Measurements from ENCODE around the gene SCAANT1. TPM values are rescaled to one million over a fixed set of nuclear protein-coding genes. Genes with fewer than 3 reads are reported as not detected.

The SCAANT1 gene
- polyA plus RNA-seq (2013, experiment 1 of 2; ENCODE audit: insufficient read length): not detected
- not detected for polyA plus RNA-seq (2013, experiment 2 of 2; ENCODE audit: insufficient read length)

DNA sequence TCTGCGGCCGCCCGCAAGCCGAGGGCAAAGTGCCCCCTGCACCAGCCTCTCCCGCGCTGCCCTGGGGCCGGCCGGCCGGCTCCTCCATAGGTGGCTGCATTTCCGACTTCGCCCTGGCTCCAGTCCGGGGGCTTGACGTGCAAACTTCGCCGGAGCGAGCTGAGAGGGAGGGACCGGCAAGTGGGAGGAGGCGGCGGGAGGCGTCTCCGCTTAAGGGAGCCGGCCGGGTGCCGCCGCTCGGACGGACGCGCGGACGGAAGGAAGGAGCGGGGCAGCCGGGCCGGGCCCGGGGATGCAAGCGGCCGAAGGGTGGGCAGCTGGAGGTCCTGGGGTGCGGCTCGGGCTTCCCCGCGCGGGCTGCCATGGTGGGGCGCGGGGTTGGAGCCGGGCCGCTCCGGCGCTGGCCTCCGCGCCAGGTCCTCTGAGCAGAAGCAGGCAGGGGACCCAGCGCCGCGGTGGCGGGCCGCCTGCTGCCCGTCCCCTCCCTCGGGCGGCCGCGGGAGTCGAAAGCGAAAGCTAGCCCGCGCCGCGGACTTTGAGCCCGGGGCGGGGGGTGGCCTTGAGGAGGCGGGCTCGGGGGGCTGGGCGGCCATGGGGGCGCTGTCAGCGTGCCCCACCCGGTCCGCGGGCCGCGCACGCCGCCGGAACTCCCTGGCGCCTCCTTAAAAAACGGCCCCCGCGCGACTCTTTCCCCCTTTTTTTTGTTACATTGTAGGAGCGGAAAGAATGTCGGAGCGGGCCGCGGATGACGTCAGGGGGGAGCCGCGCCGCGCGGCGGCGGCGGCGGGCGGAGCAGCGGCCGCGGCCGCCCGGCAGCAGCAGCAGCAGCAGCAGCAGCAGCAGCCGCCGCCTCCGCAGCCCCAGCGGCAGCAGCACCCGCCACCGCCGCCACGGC is at the start of gene SCAANT1:
Gene SCAANT1 (minus strand): TSS at position 511 of the 895 bp plus-strand sequence.
- peak; percentile 91 for DNase-seq

GRCh38 chr3:63961891-63962290 is 49.7 kb upstream of the SCAANT1 start:
- DNase-seq: no peak

DNA sequence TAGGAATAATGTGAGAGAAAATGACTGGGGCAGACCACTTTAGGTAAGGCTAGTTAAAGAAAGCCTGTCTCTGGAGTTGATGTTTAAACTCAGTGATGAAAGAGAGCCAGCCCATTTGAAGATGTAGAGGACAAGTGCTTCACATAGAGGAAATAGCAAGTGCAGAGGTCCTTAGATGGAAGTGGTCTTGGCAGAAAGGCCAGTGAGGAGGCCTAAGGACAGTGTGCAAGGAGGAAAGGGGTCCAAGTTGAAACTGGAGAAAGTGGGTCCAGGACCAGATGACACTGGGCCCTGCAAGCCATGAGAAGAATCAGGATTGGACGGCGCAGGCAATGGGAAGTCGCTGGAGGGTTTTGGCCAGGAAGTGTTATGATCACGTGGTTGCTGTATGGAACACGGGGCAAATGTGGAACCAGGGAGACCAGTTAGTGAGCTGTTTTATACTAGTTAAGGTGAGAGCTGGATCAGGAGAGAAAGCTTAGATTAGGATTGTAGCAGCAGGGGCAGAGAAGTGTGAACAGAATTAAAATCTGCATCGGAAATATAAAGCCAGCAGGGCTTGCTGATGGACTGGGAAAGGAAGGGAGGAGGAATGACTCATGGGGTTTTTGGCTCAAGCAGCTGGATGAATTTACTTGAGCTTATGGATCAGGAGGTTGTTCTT is 48.0 kb upstream of the SCAANT1 start:
- peak; percentile 71 for DNase-seq

DNA sequence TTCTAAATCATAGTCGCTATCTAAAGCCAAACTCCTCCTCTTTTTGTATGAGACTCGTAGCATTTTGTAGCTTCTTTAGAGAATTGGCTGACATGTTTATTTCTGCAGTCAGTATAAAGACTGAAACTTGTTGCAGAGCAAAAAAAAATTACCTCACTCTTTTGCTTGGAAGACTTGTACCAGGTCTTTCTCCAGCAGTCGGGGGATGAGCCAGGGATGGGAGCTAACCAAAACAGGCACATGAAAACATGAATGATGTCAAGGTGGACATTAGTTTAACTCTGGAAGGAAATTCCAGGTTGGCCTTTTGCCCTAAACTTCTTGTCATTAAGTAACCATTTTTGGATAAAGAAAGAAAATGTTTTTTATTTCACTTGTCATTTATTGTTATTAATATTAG is 47.0 kb upstream of the SCAANT1 start:
- DNase-seq: no peak

DNA sequence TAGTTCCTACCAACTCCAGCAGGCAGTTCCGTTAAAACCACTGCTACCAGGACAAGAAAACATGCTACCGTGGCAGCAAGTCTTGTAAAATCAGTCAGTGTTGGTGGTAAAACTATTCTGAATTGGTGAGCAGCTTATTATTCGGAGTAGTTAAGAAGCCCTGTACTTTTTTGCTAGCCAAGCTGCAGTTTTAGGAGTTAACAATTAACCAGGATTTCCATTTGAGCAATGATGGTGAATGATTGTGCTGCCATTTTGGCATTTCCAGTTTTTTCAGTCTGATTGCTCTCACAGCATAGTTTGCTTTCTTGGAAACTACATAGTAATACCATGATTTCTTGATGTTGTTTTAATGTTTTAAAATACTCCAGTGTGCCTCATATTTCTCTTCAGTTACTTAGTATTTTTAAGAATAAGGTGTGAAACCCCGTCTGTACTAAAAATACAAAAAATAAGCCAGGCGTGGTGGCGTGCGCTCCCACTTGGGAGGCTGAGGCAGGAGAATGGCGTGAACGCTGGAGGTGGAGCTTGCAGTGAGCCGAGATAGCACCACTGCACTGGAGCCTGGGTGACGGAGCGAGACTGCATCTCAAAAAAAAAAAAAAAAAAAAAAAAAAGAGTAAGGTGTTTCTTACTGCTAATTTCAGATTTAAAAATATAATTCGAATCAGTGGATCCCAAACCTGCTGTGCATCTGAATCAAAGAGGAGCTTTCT is 43.8 kb upstream of the SCAANT1 start:
- DNase-seq: no peak

DNA sequence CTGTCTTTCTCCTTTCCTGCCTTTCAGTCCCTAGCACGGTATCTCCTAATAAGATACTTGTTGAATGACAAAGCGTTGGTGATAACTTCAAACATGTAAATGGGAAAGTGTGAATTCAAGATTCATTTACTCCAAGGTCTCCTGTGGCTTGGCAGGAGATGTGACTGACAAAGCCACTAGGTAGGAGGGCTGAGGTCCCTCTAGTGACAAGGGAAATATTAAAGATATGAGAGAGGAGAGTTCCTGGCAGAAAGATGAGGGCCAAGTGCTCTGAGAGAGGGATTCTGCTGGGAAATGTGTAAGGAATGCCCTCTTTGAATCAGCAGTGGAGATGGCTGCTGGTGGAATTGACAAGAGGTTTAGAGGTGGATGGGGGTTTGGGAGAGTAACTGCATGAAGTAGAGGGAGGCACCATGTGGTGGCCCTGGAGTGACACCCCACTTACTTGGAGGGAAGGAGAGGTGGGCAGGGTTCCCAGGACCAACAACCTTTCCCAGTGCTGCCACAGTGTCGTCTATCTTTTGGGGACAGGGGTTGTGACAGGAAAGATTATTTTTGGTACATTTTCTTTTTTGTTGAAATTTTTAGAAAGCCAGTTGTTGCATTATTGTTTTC is 43.0 kb upstream of the SCAANT1 start:
- DNase-seq: no peak

GRCh38 chr3:63954182-63954581 is 42.0 kb upstream of the SCAANT1 start:
- DNase-seq: no peak

GRCh38 chr3:63952248-63952594 is 40.0 kb upstream of the SCAANT1 start:
- DNase-seq: no peak

GRCh38 chr3:63951492-63952247 is 39.5 kb upstream of the SCAANT1 start:
- DNase-seq: no peak

DNA sequence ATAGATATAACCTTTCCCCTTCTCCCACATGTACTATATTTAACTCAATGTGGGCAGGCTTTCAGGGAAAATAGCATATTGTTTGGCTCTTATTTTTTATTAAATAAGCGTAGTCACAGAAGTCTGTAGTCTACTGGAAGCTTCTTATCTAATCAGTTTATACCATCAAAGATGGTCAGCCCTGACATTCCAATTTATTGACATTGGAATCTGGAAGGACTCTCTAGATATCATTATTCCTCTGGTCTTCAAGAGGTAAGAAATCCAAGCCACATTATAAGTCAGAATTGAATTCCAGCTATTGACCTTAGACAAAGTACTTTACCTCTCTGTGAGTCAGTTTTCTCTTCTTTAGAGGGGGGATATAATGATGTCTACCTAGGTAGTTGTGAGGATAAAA is 38.5 kb upstream of the SCAANT1 start:
- DNase-seq: no peak

GRCh38 chr3:63949005-63949404 is 36.8 kb upstream of the SCAANT1 start:
- DNase-seq: peak; percentile 91

GRCh38 chr3:63947594-63947993 is 35.4 kb upstream of the SCAANT1 start:
- no peak for DNase-seq

DNA sequence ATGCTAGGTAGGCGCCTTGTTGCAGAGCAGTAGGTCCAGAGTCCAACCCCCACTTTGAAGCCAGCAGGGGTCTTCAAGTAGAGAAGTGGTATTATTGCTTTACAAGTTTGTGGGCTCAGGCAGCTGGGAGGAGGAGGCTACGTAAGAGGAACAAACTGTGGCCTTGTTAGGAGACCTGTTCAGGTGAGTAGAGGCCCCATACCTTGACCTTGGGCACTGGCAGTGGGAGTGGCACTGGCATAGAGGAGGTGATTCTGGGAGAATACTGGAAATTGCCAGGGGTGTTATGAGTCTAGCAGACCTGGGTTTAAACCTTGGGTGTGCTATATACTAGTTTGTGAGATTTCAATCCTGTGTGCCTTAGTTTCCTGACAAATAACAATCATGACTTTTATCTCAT is 34.6 kb upstream of the SCAANT1 start:
- DNase-seq: no peak

GRCh38 chr3:63945558-63946096 is 33.4 kb upstream of the SCAANT1 start:
- no peak for DNase-seq

DNA sequence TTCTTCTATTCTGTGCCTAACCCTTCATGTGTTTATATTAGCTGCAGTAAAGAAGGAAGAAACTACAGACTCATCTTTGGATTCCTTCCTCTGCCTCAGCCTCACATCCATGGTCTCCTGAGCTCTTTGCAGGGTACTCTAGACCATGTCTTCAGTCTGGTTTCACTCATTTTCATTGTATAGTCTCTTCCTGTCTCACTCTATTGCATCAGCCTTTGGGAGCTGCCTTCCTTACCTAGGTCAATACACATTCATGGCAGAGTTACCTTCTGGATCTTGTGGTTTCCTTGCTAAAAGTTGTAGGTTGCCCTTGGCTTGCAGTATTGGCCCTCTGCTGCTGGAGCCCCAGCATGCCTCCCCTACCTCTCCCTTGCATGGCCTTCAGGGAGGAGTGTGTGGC is 31.5 kb upstream of the SCAANT1 start:
- DNase-seq: no peak

GRCh38 chr3:63942528-63942927 is 30.3 kb upstream of the SCAANT1 start:
- no peak for DNase-seq

DNA sequence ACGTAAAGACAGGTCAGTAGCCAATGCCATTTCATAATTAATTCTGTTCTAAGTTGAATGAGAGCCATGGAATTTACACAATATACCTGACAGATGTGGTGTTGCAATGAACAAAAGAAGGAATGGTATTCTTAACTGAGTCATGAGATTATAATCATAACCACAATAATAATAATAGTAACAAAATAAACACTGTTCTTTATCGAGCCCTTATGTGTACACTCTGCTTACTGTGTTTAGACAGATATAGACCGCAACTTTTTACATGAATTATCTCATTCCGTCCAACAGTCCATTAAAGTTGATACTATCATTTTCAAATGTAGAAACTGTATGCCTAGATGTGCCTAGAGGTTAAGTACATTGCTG is 28.2 kb upstream of the SCAANT1 start:
- DNase-seq: peak; percentile 27

GRCh38 chr3:63937661-63938651 is 25.8 kb upstream of the SCAANT1 start:
- no peak for DNase-seq

GRCh38 chr3:63936925-63937324 is 24.7 kb upstream of the SCAANT1 start:
- DNase-seq: no peak

All from fibroblast of skin of back (primary cell).